Hematopoietic multipotent progenitor cell treated with erythropoietin and hydrocortisone succinate and interleukin-3 and kit ligand, for 4 days (in vitro differentiated cells): ENCODE measurements around the gene RHOJ.
"Not testable (repeated sequence)": the region's sequence is repeated elsewhere in the genome, so short reads cannot be mapped to it uniquely, and the experiment has no call there.

Experiments used
- DNase-seq: peaks from one replicate; pipeline ENCODE4 v3.0.0-alpha.2; 2015

RHOJ gene

DNA sequence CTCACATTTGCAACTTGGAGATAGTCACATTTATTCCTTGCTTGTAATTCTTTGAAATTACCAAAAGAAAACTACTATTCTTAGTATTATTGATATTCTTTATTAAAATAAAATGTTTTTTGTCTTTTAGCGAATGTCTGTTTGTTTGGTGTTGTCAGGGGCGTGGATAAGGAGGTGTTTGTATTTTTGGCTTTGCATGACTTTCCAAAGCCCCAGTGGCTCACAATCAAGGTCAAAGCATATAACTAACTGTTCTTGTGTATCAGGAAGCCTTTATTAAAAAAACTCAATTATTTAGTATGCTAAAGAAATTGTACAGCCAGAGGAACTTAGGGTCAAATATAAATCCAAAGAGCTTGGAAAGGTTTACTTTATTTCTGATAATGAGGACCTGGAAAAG, 96.6 kb downstream of the RHOJ start:
- no peak for DNase-seq

DNA sequence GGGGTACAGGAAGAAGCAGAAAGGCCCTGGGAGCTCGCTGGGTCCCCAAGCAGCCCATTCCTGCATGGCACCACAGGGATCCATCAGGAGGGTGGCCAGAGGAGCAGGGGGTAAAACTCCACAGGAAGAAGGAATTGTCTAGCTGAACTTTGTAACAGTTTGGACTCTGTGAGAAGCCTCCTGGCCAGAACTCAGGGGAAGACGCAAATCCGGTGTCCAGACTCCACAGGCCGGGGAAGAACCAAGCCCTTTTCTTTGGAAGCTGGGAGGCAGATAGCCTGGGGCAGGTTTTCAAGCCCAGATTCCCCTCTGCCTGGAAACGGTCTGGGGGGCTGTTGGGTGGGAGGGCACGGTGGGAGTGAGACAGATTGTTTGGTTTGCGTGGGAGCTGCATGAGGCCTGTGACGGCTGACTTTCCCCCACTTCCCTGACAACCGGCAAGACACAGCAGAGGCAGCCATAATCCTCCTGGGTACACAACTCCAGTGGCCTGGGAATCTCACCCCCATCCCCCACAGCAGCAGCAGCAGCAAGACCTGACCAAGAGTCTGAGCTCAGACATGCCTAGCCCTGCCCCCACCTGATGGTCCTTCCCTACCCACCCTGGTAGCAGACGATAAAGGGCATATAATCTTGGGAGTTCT, 97.8 kb downstream of the RHOJ start:
- no peak for DNase-seq

DNA sequence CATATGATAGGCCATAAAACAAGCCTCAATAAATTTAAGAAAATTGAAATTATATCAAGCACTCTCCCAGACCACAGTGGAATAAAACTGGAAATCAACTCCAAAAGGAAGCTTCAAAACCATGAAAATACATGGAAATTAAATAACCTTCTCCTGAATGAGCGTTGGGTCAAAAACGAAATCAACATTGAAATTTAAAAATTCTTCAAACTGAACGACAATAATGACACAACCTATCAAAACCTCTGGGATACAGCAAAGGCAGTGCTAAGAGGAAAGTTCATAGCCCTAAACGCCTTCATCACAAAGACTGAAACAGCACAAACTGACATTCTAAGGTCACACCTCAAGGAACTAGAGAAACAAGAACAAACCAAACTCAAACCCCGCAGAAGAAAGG, 100.2 kb downstream of the RHOJ start:
- DNase-seq = not testable (repeated sequence)

DNA sequence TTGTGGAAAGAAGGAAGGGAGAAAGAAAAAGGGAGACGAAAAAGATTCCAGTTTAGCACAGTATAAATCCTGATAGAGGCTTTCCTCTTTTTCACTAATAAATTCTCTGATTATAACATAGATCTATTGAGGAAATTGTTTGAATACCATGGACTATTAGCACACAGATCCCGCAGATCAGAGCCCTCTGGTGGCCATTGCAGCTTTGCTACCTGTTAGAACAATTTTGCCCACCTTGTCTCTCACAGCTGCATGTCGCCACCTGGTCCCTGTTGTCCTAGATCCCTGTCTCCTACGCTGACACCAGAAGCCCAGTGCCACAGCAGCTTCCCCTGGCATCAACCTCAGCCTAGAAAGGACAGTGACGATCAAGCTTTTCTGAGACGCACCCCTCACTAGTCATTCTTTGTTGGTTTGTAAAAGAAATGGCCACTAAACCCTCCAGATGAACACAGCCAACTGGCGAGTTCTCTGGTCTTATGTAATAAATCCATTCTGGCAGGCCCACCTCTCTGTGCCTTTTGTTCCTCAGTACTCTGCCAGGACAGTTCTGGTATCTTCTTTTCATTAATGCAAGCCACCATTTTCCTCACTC, 104.6 kb downstream of the RHOJ start:
- DNase-seq = peak; percentile 10

DNA sequence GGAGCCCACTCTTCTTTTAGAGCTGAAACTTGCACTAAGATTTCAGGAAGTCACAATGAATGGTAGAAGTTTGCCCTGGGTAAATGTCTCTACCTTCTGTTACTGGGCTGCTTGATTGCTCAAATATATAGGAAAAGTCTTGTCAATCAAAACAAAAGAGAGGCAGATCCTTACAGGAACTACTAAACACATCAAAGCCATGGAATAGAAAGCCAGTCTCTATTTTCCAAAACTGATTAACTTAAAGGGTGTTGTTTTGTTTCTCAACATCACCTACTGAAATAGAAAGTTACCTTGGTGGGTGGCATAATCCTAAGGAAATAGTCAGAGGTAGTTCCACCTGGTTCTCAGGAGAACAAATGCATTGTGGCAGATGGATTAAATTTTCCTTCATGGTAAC, 114.6 kb downstream of the RHOJ start, which contains the start of gene GPHB5:
Gene GPHB5, minus strand, starts transcription at position 101 of the 400 bp plus-strand sequence. CDS start 1,086 bp downstream, outside the sequence.
- no peak for DNase-seq

DNA sequence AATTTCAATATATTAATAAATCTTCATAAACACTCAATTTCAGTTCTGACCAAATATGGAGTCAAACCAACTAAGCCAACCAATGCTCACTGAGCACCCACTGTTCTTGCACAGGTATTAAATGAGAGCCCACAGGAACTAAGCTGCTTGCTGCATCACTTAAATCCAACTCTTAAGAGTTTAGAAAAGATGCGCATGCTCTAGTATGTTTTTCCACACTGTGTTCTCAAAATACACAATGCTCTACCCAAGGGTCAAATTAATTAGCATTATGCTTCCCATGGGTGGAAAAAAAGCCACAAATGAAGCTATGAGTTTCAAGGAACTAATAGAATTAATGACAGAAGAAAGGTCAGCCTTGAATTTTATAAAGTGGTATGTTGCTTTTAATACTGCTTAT, 118.2 kb downstream of the RHOJ start:
- DNase-seq = no peak

DNA sequence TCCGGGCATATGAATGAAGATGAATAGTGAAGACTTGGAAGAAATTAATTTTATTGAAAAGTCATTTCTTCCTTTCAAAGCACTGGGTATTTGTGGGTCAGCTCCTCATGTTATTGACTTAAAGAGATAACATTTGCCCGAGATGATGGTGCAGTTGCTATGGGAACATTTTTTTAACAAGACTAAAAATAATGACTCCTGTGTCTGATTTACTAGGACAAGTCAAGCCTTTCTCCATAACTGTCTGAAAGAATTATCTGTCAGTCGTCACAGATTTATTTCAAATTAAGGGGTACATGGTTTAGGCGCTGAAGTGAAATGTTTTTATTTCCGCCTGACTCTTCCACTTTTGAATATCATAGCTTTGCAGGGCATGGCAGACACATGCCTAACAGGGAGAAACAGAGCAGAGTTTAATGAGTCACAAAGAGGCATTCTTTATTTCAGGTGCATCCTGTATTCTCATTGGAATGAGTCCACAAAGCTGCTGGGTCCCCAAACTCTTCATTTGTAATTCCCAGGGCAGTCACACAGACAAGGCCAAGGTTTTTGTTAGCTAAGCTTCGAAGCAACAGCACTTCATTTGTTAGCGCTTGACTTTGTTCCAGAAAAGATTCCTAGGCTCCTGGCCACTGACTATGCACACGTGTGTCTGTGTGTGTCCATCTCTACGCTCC, 118.8 kb downstream of the RHOJ start:
- DNase-seq = no peak

DNA sequence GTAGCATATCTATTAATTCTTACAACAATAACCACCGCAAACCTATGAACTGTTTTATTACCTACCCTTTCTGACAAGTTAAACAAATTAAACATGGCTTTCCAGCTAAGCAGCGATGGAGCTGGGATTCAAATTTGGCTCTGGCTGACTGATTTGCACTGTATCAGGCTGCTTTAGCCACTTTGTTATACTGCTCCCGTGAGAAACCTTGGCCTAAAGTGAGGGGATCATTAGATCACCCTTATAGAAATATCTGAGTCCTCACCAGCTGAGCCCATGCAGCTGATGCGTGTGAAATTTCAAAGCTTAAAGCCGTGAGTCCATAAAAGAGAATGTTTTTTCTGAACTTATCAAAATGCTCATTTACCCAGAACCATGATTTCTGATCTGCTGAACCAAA, 122.6 kb downstream of the RHOJ start:
- DNase-seq = no peak

DNA sequence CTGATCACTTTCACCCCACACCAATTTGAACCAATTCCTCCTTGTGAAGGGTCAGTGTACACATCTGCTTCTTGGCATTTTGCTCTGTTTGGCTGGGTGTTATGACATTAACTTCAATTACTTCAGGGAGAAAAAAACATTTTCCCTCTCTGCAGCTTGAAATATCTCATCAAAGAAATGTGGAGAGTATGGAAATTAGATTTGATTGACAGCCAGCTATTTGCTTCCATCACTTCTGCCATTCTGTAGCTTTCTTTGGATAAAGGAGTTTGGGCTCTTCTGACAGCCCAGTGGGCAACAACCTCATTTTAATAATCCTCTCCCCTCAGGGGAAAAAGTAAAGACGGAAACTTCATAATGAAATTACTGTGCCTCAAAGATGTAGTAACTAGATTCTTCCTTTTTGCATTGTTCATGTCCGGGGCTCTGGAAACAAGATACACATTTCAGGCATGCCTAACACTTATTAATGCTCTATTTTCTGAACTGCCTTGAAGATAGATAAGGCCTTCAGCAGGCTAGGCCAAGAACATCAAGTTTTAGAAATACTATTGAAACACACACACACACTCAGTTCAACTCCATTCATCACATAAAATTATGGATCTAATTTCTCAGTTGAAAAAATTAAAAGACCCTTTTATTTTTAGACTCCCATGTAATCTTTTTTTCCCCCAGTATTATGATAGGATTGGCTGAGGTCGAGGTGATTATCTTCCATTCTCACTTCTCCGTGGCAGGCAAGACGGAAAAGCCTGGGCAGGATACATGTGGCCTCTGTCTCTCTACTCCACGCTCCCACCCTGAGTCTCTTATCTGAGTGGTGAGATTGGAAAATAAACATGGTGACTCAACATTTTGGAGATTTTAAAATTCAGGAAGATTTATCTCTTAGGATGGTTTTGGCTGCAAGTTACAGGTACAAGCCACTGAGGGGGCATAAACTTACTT, 124.8 kb downstream of the RHOJ start:
- no peak for DNase-seq

DNA sequence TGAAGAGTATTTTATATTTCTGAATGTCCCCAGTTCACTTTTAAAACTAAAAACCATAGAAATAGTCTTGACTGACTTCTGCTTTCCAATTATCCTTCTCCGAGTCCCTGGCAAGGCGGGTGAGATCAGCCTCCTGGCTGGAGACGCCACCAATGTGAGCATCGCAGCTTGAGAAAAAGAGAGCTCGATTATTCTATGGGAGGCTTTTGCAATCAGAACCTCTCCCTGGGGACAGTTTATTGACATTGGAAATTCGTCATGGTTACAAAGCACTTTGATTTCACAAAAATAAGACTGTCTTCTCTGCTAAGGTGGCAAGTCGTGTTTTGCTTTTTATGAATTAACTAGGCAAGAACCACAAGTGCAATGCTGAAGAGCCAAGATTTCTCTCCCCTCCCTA, 138.1 kb downstream of the RHOJ start:
- DNase-seq = no peak
